Liver (tissue), 9 donors: ENCODE results near the gene RMI1. TPM values are rescaled to one million over a fixed set of nuclear protein-coding genes. Genes with fewer than 3 reads are reported as not detected.
A peak's percentile ranks its signal among the peaks of the same experiment; 100 is the strongest.

Source experiments
- DNase-seq: peaks from one replicate; pipeline ENCODE4 v3.0.0-alpha.2; 2017; ENCODE audit warnings: low spot score
- H3K27ac ChIP-seq, 2 donors: one replicate each; pipeline ENCODE4 v1.7.0; 2013; ENCODE audit warnings: inconsistent platforms in 2 of 2, low read length in 2 of 2, control low read depth in 1 of 2, low read depth in 1 of 2, mild to moderate bottlenecking in 1 of 2
- H3K27me3 ChIP-seq, 4 donors: one replicate each; pipeline versions ENCODE4 v1.6.1 to v1.7.0; 2013; ENCODE audit warnings: low read length in 3 of 4, inconsistent platforms in 1 of 4, mild to moderate bottlenecking in 1 of 4, moderate library complexity in 1 of 4; ENCODE audit not compliant: control insufficient read depth in 4 of 4, insufficient read depth in 4 of 4
- H3K36me3 ChIP-seq, 4 donors: one replicate each; pipeline versions ENCODE4 v1.6.1 to v1.7.0; 2013; ENCODE audit warnings: low read length in 3 of 4, mild to moderate bottlenecking in 3 of 4, low read depth in 1 of 4, moderate library complexity in 1 of 4; ENCODE audit not compliant: control insufficient read depth in 4 of 4, insufficient read depth in 3 of 4
- H3K4me1 ChIP-seq, 4 donors: one replicate each; pipeline versions ENCODE4 v1.6.1 to v1.7.0; 2013; ENCODE audit warnings: low read length in 3 of 4, mild to moderate bottlenecking in 3 of 4, moderate library complexity in 1 of 4; ENCODE audit not compliant: control insufficient read depth in 4 of 4, insufficient read depth in 4 of 4
- H3K4me3 ChIP-seq, 3 donors: one replicate each; pipeline versions ENCODE4 v1.6.1 to v1.7.0; 2013; ENCODE audit warnings: low read length in 3 of 3, control low read depth in 1 of 3, low read depth in 1 of 3, mild to moderate bottlenecking in 1 of 3
- H3K9ac ChIP-seq, 2 donors: one replicate each; pipeline ENCODE4 v1.7.0; 2013; ENCODE audit warnings: low read length in 2 of 2, mild to moderate bottlenecking in 2 of 2, moderate library complexity in 2 of 2, control low read depth in 1 of 2, low read depth in 1 of 2
- H3K9me3 ChIP-seq, 4 donors: one replicate each; pipeline versions ENCODE4 v1.6.1 to v1.7.0; 2013; ENCODE audit warnings: low read length in 3 of 4; ENCODE audit not compliant: control insufficient read depth in 4 of 4
- EGR1 ChIP-seq, 2 donors: IDR thresholded peaks; 2 replicates each; pipeline ENCODE4 v1.6.1; 2016 to 2018; ENCODE audit warnings: antibody characterized with exemption in 2 of 2, low read depth in 2 of 2
- FOXA1 ChIP-seq: IDR thresholded peaks from 2 replicates; pipeline ENCODE4 v1.6.1; 2016; ENCODE audit warnings: antibody characterized with exemption
- FOXA2 ChIP-seq: IDR thresholded peaks from 2 replicates; pipeline ENCODE4 v1.6.1; 2016; ENCODE audit warnings: antibody characterized with exemption
- GABPA ChIP-seq, 2 donors: IDR thresholded peaks in 1 of 2; conservative IDR thresholded peaks in 1 of 2; 2 replicates each; pipeline ENCODE4 v1.6.1; 2016; ENCODE audit warnings: antibody characterized with exemption in 2 of 2, mild to moderate bottlenecking in 1 of 2, moderate library complexity in 1 of 2
- HNF4A ChIP-seq, 2 donors: conservative IDR thresholded peaks; 2 replicates each; pipeline ENCODE4 v1.6.1; 2016; ENCODE audit warnings: antibody characterized with exemption in 2 of 2, mild to moderate bottlenecking in 2 of 2
- HNF4G ChIP-seq: IDR thresholded peaks from 2 replicates; pipeline ENCODE4 v1.6.1; 2016; ENCODE audit warnings: antibody characterized with exemption
- JUND ChIP-seq, 2 donors: IDR thresholded peaks; 2 replicates each; pipeline ENCODE4 v1.6.1; 2016; ENCODE audit warnings: antibody characterized with exemption in 2 of 2
- NR2F2 ChIP-seq: IDR thresholded peaks from 2 replicates; pipeline ENCODE4 v1.6.1; 2016; ENCODE audit warnings: antibody characterized with exemption
- RAD21 ChIP-seq, 2 donors: IDR thresholded peaks; 2 replicates each; pipeline ENCODE4 v1.6.1; 2016; ENCODE audit warnings: antibody characterized with exemption in 2 of 2, mild to moderate bottlenecking in 2 of 2
- RXRA ChIP-seq, 2 donors: IDR thresholded peaks; 2 replicates each; pipeline ENCODE4 v1.6.1; 2017 to 2018; ENCODE audit warnings: antibody characterized with exemption in 2 of 2, mild to moderate bottlenecking in 1 of 2
- SP1 ChIP-seq: IDR thresholded peaks from 2 replicates; pipeline ENCODE4 v1.6.1; 2018; ENCODE audit warnings: antibody characterized with exemption, mild to moderate bottlenecking
- TAF1 ChIP-seq: conservative IDR thresholded peaks from 2 replicates; pipeline ENCODE4 v1.6.1; 2016; ENCODE audit warnings: antibody characterized with exemption, mild to moderate bottlenecking
- YY1 ChIP-seq: IDR thresholded peaks from 2 replicates; pipeline ENCODE4 v1.6.1; 2016; ENCODE audit warnings: antibody characterized with exemption, mild to moderate bottlenecking
- ZBTB33 ChIP-seq: IDR thresholded peaks from 2 replicates; pipeline ENCODE4 v1.6.1; 2016; ENCODE audit warnings: antibody characterized with exemption
- WGBS: extraction: QIAGEN DNeasy Blood & Tissue Kit; methylation state at CpG from one replicate; pipeline ENCODE4 v1.1.7; 2013; 5-methylcytosine and 5-hydroxymethylcytosine counted together
- polyA plus RNA-seq, 2 donors: library from polyadenylated mRNA; stranded (reverse) in 1 of 2; unstranded in 1 of 2; fragments of 200-250 nt in 1 of 2; fragments of >200 nt in 1 of 2; fragmentation: Nextera tagmentation in 1 of 2; extraction: Ambion mirVana in 1 of 2; gene quantifications; one replicate each; pipeline versions ENCODE4 v1.2.1 to v1.2.3, GENCODE V29; 2013 to 2015
- total RNA-seq, 2 donors: library from RNA; depleted of rRNA; stranded (reverse); fragments of >200 nt; gene quantifications; one replicate each; pipeline ENCODE4 v1.2.3, GENCODE V29; 2014
- TF ChIP-seq, protein P1 (sequence below): IDR thresholded peaks from 2 replicates; pipeline ENCODE4 v1.6.1; 2016; ENCODE audit warnings: antibody characterized with exemption
- TF ChIP-seq, protein P2 (sequence below): IDR thresholded peaks from 2 replicates; pipeline ENCODE4 v1.6.1; 2016; ENCODE audit warnings: antibody characterized with exemption
- TF ChIP-seq, protein P3 (sequence below): fragments of 150-350 bp; IDR thresholded peaks from 2 replicates; pipeline ENCODE4 v1.5.1; 2017; ENCODE audit warnings: improper control_type of control experiment, low read depth, low read length; ENCODE audit not compliant: missing input control
- donor health status: healthy.
- donor health status: healthy.
- donor health status: healthy.
- donor health status: healthy.
- donor health status: healthy.

Gene RMI1
- total and polyA plus RNA-seq, 4 donors, result 2.0 to 10.4 (median 4.0) TPM

DNA sequence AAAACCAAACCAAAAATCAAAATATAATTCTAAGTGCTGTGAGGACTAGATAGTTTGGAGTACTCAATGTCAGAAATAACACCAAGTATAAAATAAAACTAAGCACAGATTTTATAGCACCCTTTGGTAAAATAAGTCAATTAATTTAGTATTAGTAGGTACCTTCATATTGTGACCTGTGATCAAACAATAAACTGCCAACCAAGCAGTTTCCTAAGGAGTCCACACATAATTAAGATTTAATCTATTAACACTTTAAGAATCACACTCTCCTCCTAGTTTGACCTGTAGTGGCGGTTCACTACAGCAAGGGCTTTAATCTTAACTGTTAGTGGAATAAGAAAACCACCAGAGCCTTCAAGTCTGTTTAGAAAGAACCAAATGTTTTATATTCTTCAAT is 3.4 kb upstream of the RMI1 start:
- TF ChIP-seq NR2F2 (no peak), HNF4G (no peak), HNF4A (conservative IDR thresholded peaks at IDR 0.05) (no peak), RAD21 (IDR thresholded peaks at IDR 0.05) (no peak), ZBTB33 (no peak), EGR1 (IDR thresholded peaks at IDR 0.05; ENCODE audit: low read depth in 2 of 2) (no peak), GABPA (IDR thresholded peaks at IDR 0.05 in 1 of 2, conservative IDR thresholded peaks at IDR 0.05 in 1 of 2) (no peak), YY1 (no peak), JUND (IDR thresholded peaks at IDR 0.05) (no peak), FOXA1 (no peak), FOXA2 (no peak), SP1 (no peak)
- TF ChIP-seq, protein P1, sequence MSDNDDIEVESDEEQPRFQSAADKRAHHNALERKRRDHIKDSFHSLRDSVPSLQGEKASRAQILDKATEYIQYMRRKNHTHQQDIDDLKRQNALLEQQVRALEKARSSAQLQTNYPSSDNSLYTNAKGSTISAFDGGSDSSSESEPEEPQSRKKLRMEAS, result no peak
- TF ChIP-seq, protein P2, sequence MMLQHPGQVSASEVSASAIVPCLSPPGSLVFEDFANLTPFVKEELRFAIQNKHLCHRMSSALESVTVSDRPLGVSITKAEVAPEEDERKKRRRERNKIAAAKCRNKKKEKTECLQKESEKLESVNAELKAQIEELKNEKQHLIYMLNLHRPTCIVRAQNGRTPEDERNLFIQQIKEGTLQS, result no peak
- TF ChIP-seq, protein P3, sequence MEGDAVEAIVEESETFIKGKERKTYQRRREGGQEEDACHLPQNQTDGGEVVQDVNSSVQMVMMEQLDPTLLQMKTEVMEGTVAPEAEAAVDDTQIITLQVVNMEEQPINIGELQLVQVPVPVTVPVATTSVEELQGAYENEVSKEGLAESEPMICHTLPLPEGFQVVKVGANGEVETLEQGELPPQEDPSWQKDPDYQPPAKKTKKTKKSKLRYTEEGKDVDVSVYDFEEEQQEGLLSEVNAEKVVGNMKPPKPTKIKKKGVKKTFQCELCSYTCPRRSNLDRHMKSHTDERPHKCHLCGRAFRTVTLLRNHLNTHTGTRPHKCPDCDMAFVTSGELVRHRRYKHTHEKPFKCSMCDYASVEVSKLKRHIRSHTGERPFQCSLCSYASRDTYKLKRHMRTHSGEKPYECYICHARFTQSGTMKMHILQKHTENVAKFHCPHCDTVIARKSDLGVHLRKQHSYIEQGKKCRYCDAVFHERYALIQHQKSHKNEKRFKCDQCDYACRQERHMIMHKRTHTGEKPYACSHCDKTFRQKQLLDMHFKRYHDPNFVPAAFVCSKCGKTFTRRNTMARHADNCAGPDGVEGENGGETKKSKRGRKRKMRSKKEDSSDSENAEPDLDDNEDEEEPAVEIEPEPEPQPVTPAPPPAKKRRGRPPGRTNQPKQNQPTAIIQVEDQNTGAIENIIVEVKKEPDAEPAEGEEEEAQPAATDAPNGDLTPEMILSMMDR, result no peak
- H3K27me3 ChIP-seq, result no peaks in the 10 kb centered on the region
- WGBS, result 59% methylated on average over 1 of the region's 1 CpG
- H3K9ac ChIP-seq, result peak overlapping the region in 1 of 2 donors; percentile 93
- no peak overlapping the region for H3K27ac ChIP-seq
- DNase-seq, result no peak
- H3K4me3 ChIP-seq, result peak overlapping the region in 1 of 3 donors; percentile 82
- no peaks in the 10 kb centered on the region for H3K9me3 ChIP-seq
- H3K4me1 ChIP-seq, result peaks cover 2 to 26% (median 12%) of the 10 kb centered on the region in 4 donors
- H3K36me3 ChIP-seq, result peaks cover 8 to 53% (median 45%) of the 10 kb centered on the region in 4 donors

- under 1% methylated on average over 55 of the region's 55 CpGs for WGBS
- Histone ChIP-seq H3K36me3 (peaks cover 3 to 35% (median 27%) of the 10 kb centered on the region in 4 donors), H3K9me3 (no peaks in the 10 kb centered on the region), H3K4me3 (peak overlapping the region; percentile 82 to 99 (median 92)), H3K27ac (peak overlapping the region; percentile 96 to 99), H3K9ac (peak overlapping the region; percentile 90 to 93), H3K4me1 (peaks cover 2 to 26% (median 12%) of the 10 kb centered on the region in 4 donors), H3K27me3 (no peaks in the 10 kb centered on the region)
- peak; percentile 83 for DNase-seq
- TF ChIP-seq, protein P2, result no peak
- TF ChIP-seq FOXA1 (no peak), YY1 (peak; percentile 97), GABPA (IDR thresholded peaks at IDR 0.05 in 1 of 2, conservative IDR thresholded peaks at IDR 0.05 in 1 of 2) (no peak), TAF1 (peak; percentile 46), FOXA2 (no peak), RAD21 (IDR thresholded peaks at IDR 0.05) (no peak), EGR1 (IDR thresholded peaks at IDR 0.05; ENCODE audit: low read depth in 2 of 2) (no peak), JUND (IDR thresholded peaks at IDR 0.05) (no peak), RXRA (IDR thresholded peaks at IDR 0.05) (no peak)
Observed at GRCh38 chr9:83978992-83979811, 1.4 kb upstream of the RMI1 start.
